GM23248 (cell line): ENCODE data around the gene ZNF865. TPM values are rescaled to one million over a fixed set of nuclear protein-coding genes. Genes with fewer than 3 reads are reported as not detected.

Experiments
- DNase-seq: peaks from one replicate; pipeline ENCODE4 v3.0.0-alpha.2; 2015
- H2AFZ ChIP-seq: fragments of 200-600 bp; sonication (generic); 2 replicates; pipeline ENCODE4 v1.6.1; 2016; ENCODE audit warnings: antibody characterized with exemption
- H3F3A ChIP-seq: fragments of 200-600 bp; sonication (generic); 2 replicates; pipeline ENCODE4 v1.6.1; 2016; ENCODE audit warnings: mild to moderate bottlenecking, antibody characterized with exemption, mixed run types; ENCODE audit not compliant: insufficient read depth
- H3K27ac ChIP-seq: fragments of 200-600 bp; sonication (generic); 2 replicates; pipeline ENCODE4 v1.5.1; 2016; ENCODE audit warnings: mild to moderate bottlenecking
- H3K27me3 ChIP-seq: fragments of 200-600 bp; sonication (generic); replicated peaks from 2 replicates; pipeline ENCODE4 v1.6.1; 2016; ENCODE audit warnings: mild to moderate bottlenecking; ENCODE audit not compliant: insufficient read depth
- H3K36me3 ChIP-seq: fragments of 200-600 bp; sonication (generic); 2 replicates; pipeline ENCODE4 v1.6.1; 2016; ENCODE audit warnings: low read depth, mild to moderate bottlenecking
- H3K4me1 ChIP-seq: fragments of 200-600 bp; sonication (generic); 2 replicates; pipeline ENCODE4 v1.6.1; 2016; ENCODE audit warnings: mild to moderate bottlenecking; ENCODE audit not compliant: insufficient read depth
- H3K4me2 ChIP-seq: fragments of 200-600 bp; sonication (generic); one replicate; pipeline ENCODE4 v1.6.1; 2016; ENCODE audit warnings: mild to moderate bottlenecking; ENCODE audit not compliant: unreplicated experiment
- H3K4me3 ChIP-seq: fragments of 200-600 bp; sonication (generic); 2 replicates; pipeline ENCODE4 v1.5.1; 2016; ENCODE audit warnings: mild to moderate bottlenecking
- H3K79me2 ChIP-seq: fragments of 200-600 bp; sonication (generic); 2 replicates; pipeline ENCODE4 v1.6.1; 2016; ENCODE audit warnings: mild to moderate bottlenecking; ENCODE audit not compliant: insufficient read depth
- H3K9ac ChIP-seq: fragments of 200-600 bp; sonication (generic); 2 replicates; pipeline ENCODE4 v1.6.1; 2016; ENCODE audit warnings: mild to moderate bottlenecking
- H3K9me2 ChIP-seq: fragments of 200-600 bp; sonication (generic); 2 replicates; pipeline ENCODE4 v1.6.1; 2016; ENCODE audit warnings: mixed run types, mild to moderate bottlenecking, moderate library complexity; ENCODE audit not compliant: insufficient read depth
- H3K9me3 ChIP-seq: fragments of 200-600 bp; sonication (generic); one replicate; pipeline ENCODE4 v1.6.1; 2017; ENCODE audit warnings: low read depth
- H4K20me1 ChIP-seq: fragments of 200-600 bp; sonication (generic); 2 replicates; pipeline ENCODE4 v1.6.0; 2016; ENCODE audit not compliant: insufficient read depth
- EZH2 ChIP-seq: fragments of 200-600 bp; sonication (generic); IDR thresholded peaks from 2 replicates; pipeline ENCODE4 v1.6.1; 2018; ENCODE audit warnings: antibody characterized with exemption, mild to moderate bottlenecking; ENCODE audit not compliant: insufficient read depth, poor library complexity, severe bottlenecking
- EZH2phosphoT487 ChIP-seq: fragments of 200-600 bp; sonication (generic); IDR thresholded peaks from 2 replicates; pipeline ENCODE4 v1.6.1; 2018; ENCODE audit warnings: antibody characterized with exemption, moderate library complexity, mild to moderate bottlenecking, low read depth; ENCODE audit not compliant: insufficient read depth
- WGBS, 2 experiments: methylation state at CpG; one replicate each; pipeline ENCODE4 v1.1.6; 2015 to 2017; ENCODE audit warnings: low lambda C conversion rate in 2 of 2, low coverage in 1 of 2; ENCODE audit errors: missing lambda C conversion rate in 2 of 2; 5-methylcytosine and 5-hydroxymethylcytosine counted together
- in situ Hi-C: fragments of 300-500 bp; cut with MboI; formaldehyde crosslinking; loops from 2 replicates; pipeline ENCODE4 v1.15.0; 2020
- polyA plus RNA-seq: library from polyadenylated mRNA; unstranded; fragments of >200 nt; fragmentation: Nextera tagmentation; extraction: Ambion mirVana; gene quantifications from 2 replicates; pipeline ENCODE4 v1.2.1, GENCODE V29; 2016
- total RNA-seq: library from RNA; depleted of rRNA; stranded (reverse); fragments of >200 nt; shearing (Covaris generic); gene quantifications from 2 replicates; pipeline ENCODE4 v1.2.3, GENCODE V29; 2014

ZNF865 gene
- total and polyA plus RNA-seq, 2 experiments from 2014 or later = 0.21 to 1.3 TPM

DNA sequence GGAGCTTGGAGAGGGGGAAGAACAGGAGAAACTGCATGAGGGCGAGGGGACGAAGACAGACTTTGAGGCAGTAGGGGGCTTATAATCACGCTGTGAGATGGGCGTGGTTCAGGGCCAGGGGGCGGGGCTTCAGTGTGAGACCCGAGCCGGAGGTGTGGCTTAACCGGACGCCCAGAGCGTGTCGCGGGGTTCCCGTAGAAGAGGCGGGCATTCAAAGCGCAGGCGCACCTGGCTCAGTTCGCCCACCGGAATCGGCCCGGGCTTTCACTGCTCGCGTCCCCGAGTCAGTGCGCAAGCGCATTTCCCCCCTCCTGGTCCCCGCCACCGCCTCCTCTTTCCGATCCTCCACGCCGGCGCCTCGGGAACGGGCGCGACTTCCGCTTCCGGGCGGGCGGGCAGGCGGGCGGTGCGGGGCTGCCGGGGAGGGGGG lies 225 bp upstream of the ZNF865 start:
- Histone ChIP-seq H3K79me2 (peaks cover 55% of the 10 kb centered on the region), H2AFZ (peak overlapping the region; percentile 84), H3K27me3 (no peaks in the 10 kb centered on the region), H3K9me2 (no peaks in the 10 kb centered on the region), H4K20me1 (peaks cover 4% of the 10 kb centered on the region; the same call in 1 of the 2 replicates), H3K9me3 (no peaks in the 10 kb centered on the region), H3K36me3 (peaks cover 13% of the 10 kb centered on the region; the same call in 1 of the 2 replicates), H3K4me2 (peak overlapping the region; percentile 91), H3K27ac (peak overlapping the region; percentile 80), H3K4me1 (peaks cover 15% of the 10 kb centered on the region), H3K4me3 (peak overlapping the region; percentile 88), H3F3A (peaks cover 18% of the 10 kb centered on the region), H3K9ac (peak overlapping the region; percentile 91)
- in situ Hi-C loops = no loop called here
- 1% methylated on average over 17 to 28 of the region's 43 CpGs for WGBS, 2 experiments
- peak; percentile 99 for DNase-seq
- TF ChIP-seq EZH2 (no peak), EZH2phosphoT487 (no peak)

DNA sequence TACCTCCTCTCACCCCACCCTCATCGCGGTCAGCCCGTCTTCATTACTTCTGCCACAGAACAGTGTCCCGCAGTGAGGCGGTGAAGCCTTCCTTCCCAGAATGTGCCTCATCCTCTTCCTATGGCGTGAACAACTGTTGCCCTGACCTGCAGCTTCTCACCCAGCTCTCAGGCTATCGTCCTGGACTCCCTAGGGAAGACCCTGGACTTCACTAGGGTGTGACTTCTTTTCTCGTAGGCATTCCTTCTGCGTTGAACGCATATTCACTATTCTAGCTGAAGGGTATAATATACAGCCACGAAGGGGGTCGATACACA lies 982 bp downstream of the ZNF865 start:
- DNase-seq = no peak
- Histone ChIP-seq H3K27ac (peak overlapping the region; percentile 80), H3K4me2 (peak overlapping the region; percentile 93), H2AFZ (no peak overlapping the region), H3K79me2 (peaks cover 57% of the 10 kb centered on the region), H4K20me1 (peaks cover 4% of the 10 kb centered on the region; the same call in 1 of the 2 replicates), H3K27me3 (no peaks in the 10 kb centered on the region), H3K4me3 (peak overlapping the region; percentile 88), H3K36me3 (peaks cover 17% of the 10 kb centered on the region; the same call in 1 of the 2 replicates), H3K9me2 (no peaks in the 10 kb centered on the region), H3K9me3 (no peaks in the 10 kb centered on the region), H3K4me1 (peaks cover 11% of the 10 kb centered on the region), H3F3A (peaks cover 11% of the 10 kb centered on the region), H3K9ac (peak overlapping the region; percentile 91)
- in situ Hi-C loops = no loop called here
- TF ChIP-seq EZH2phosphoT487 (no peak), EZH2 (no peak)
- WGBS, 2 experiments = 22 to 26% methylated on average over 12 of the region's 12 CpGs

DNA sequence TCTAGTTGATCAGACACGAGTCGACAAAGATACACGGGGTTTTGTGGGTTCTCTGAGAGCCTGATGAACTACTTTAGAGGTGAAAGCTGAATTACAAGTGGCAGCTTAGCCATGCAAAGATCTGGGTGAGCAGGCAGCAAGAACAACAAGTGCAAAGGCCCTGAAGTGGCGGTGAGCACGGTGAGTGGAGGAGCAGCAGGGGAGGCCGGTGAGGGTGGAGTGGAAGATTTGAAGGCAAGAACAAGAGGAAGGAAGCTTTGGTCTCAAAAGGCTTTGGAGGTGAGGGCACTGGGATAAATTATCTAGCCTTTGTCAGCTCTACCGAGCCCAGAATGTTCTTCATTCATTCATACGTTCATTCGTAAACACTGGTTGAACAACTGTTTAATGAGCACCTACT lies 1.4 kb downstream of the ZNF865 start:
- Histone ChIP-seq H3K79me2 (peaks cover 57% of the 10 kb centered on the region), H3K9ac (peak overlapping the region; percentile 91)
- in situ Hi-C loops = no loop called here

DNA sequence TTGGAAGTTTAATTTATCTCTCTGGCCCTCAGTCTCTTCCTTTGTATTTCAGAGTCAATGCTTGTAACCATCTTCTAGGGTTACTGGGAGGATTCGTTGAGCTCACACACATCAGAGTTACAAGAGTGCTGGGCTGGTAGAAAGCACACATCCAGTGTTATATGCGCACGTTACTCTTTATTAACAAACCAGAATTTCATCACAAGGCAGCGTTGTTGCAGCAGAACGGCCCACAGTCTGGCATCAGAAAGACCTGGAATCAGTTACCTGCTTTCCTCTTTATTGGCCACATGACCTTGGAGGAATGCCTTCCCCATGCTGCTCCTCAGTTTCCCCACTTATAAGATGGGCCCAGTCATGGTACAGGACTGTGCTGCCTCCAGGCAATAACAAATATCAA lies 3.9 kb downstream of the ZNF865 start:
- Histone ChIP-seq H4K20me1 (peaks cover 4% of the 10 kb centered on the region; the same call in 1 of the 2 replicates), H3K79me2 (peaks cover 69% of the 10 kb centered on the region)
- in situ Hi-C loops = no loop called here

More for the DNA sequence above, 1.4 kb downstream of the ZNF865 start:
- 61 to 65% methylated on average over 9 of the region's 9 CpGs for WGBS, 2 experiments
- Histone ChIP-seq H4K20me1 (peaks cover 4% of the 10 kb centered on the region; the same call in 1 of the 2 replicates), H3K9me2 (no peaks in the 10 kb centered on the region), H3K4me2 (peak overlapping the region; percentile 93), H2AFZ (no peak overlapping the region), H3K36me3 (peaks cover 17% of the 10 kb centered on the region; the same call in 1 of the 2 replicates), H3K9me3 (no peaks in the 10 kb centered on the region), H3K4me1 (peaks cover 11% of the 10 kb centered on the region), H3F3A (peaks cover 11% of the 10 kb centered on the region), H3K4me3 (peak overlapping the region; percentile 88), H3K27me3 (no peaks in the 10 kb centered on the region), H3K27ac (peak overlapping the region; percentile 80)
- TF ChIP-seq EZH2phosphoT487 (no peak), EZH2 (no peak)
- no peak for DNase-seq

More for the DNA sequence above, 3.9 kb downstream of the ZNF865 start:
- no peak for DNase-seq
- no peak for TF ChIP-seq EZH2
- TF ChIP-seq EZH2phosphoT487 = no peak
- 97 to 99% methylated on average over 5 of the region's 5 CpGs for WGBS, 2 experiments
- Histone ChIP-seq H3F3A (peaks cover 6% of the 10 kb centered on the region), H2AFZ (no peak overlapping the region), H3K36me3 (peaks cover 17% of the 10 kb centered on the region; the same call in 1 of the 2 replicates), H3K9me2 (no peaks in the 10 kb centered on the region), H3K27ac (no peak overlapping the region), H3K4me2 (no peak overlapping the region), H3K27me3 (no peaks in the 10 kb centered on the region), H3K9ac (no peak overlapping the region), H3K4me1 (peaks cover 10% of the 10 kb centered on the region), H3K4me3 (no peak overlapping the region), H3K9me3 (no peaks in the 10 kb centered on the region)
